Measurements from ENCODE around the gene TFEB. TPM values are rescaled to one million over a fixed set of nuclear protein-coding genes. Genes with fewer than 3 reads are reported as not detected.

Gene TFEB
- total RNA-seq, 1 experiment from 2014 or later: 3.4 TPM

DNA sequence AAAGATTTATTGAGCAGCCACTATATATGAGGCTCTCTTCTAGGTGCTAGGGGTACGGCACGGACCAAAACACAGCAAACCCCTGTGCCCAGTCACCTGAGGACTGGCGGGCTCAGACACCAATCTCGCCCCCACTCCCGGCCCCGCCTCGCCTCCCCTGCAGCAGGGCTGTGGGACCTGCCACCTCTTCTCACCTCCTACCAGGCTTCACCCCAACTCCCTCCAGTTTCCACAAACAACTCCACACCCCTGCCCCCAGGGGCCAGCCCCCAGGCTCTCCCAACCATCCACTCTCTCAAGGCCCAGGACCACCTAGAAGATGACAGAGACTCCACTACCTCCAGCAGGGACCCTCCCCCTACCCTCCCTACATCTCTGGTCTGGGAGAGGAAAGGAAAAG lies 6.5 kb downstream of the TFEB start:
- H3K4me3 ChIP-seq: no peak overlapping the region
- H3K27me3 ChIP-seq (replicated peaks): no peaks in the 10 kb centered on the region
- peaks cover 15% of the 10 kb centered on the region for H3K4me1 ChIP-seq (replicated peaks)
- H3K36me3 ChIP-seq: no peaks in the 10 kb centered on the region
- H3K9me3 ChIP-seq (replicated peaks): no peaks in the 10 kb centered on the region
- DNase-seq (ENCODE audit: low read depth in 1 of 2, low spot score in 2 of 2): no peak
- no peak overlapping the region for H3K27ac ChIP-seq

DNA sequence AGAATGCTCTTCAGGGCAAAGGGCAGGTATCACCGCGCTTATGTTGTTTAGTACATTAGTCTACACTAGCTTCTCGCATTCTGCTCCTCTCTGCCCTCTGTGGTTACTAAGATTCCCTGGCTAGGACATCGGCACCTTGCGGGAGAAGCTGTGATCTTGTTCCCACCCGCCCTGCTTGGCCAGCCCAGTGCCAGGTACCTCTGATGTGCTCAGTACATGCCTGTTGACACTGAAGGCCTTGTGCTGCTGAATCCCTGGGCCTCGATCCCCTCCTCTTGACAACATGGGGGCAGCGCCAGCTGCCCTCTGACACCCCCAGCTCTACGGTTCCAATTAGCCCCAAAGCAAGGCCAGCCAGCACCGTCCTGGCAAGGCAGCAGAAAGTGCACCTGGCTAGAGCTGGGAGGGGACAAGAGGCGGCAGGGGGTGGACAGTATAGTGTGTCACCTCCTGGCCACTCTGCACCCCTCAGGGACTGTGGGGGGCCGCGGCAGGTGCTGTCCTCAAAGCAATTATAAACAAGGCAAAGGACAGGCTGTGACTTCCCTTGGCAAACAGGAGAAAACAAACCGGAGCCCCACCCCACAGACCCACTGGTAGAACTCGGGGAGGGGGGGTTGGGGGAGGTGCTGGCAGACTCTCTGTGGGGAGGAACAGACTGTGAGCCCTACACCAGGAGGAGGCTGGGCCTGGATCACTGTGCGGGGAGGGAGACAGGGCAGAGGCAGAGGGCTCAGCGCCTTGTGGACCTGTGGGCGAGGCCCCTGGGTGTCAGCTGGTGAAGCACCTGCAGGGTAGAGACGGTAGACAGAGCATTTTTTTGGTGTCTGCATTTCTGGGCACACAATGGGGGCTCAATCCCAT lies 7.1 kb downstream of the TFEB start:
- Histone ChIP-seq H3K27me3 (replicated peaks) (no peaks in the 10 kb centered on the region), H3K4me3 (no peak overlapping the region), H3K9me3 (replicated peaks) (no peaks in the 10 kb centered on the region), H3K36me3 (no peaks in the 10 kb centered on the region), H3K4me1 (replicated peaks) (peaks cover 15% of the 10 kb centered on the region), H3K27ac (no peak overlapping the region)
- DNase-seq (ENCODE audit: low read depth in 1 of 2, low spot score in 2 of 2): no peak

DNA sequence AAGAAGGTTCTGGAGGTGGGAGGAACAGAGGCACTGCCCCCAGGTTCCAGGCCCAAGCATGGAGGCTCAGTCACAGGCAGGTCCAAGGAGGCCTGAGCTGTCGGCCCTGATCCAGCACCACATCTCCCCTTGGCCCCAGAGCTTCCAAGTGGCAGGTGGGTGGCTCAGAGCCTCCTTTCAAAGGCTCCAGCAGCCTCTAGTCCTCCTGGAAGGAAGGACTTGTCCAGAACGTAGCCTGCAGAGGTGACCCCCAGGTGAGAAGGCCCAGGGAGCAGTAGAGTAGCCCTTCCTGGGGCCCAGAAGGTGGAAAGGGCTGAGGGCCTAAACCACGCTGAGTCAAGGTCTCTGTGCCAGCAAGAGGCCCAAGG lies 7.7 kb downstream of the TFEB start:
- Histone ChIP-seq H3K36me3 (no peaks in the 10 kb centered on the region), H3K27ac (no peak overlapping the region), H3K4me3 (no peak overlapping the region), H3K27me3 (replicated peaks) (no peaks in the 10 kb centered on the region), H3K9me3 (replicated peaks) (no peaks in the 10 kb centered on the region), H3K4me1 (replicated peaks) (peaks cover 13% of the 10 kb centered on the region)
- DNase-seq (ENCODE audit: low read depth in 1 of 2, low spot score in 2 of 2): no peak

- H3K4me1 ChIP-seq (replicated peaks): peaks cover 12% of the 10 kb centered on the region
- no peak for DNase-seq (ENCODE audit: low read depth in 1 of 2, low spot score in 2 of 2)
- H3K9me3 ChIP-seq (replicated peaks): no peaks in the 10 kb centered on the region
- H3K4me3 ChIP-seq: no peak overlapping the region
- no peaks in the 10 kb centered on the region for H3K36me3 ChIP-seq
- no peaks in the 10 kb centered on the region for H3K27me3 ChIP-seq (replicated peaks)
- H3K27ac ChIP-seq: no peak overlapping the region
Measured at GRCh38 chr6:41726876-41727275, 8.5 kb downstream of the TFEB start.

GRCh38 chr6:41724586-41725501 lies 10.6 kb downstream of the TFEB start:
- Histone ChIP-seq H3K4me3 (no peak overlapping the region), H3K27me3 (replicated peaks) (no peaks in the 10 kb centered on the region), H3K36me3 (no peaks in the 10 kb centered on the region), H3K4me1 (replicated peaks) (peaks cover 12% of the 10 kb centered on the region), H3K27ac (no peak overlapping the region), H3K9me3 (replicated peaks) (no peaks in the 10 kb centered on the region)
- DNase-seq (ENCODE audit: low read depth in 1 of 2, low spot score in 2 of 2): no peak

GRCh38 chr6:41724228-41724580 lies 11.2 kb downstream of the TFEB start:
- no peaks in the 10 kb centered on the region for H3K27me3 ChIP-seq (replicated peaks)
- H3K27ac ChIP-seq: no peak overlapping the region
- no peak for DNase-seq (ENCODE audit: low read depth in 1 of 2, low spot score in 2 of 2)
- peaks cover 12% of the 10 kb centered on the region for H3K4me1 ChIP-seq (replicated peaks)
- no peaks in the 10 kb centered on the region for H3K9me3 ChIP-seq (replicated peaks)
- H3K36me3 ChIP-seq: no peaks in the 10 kb centered on the region
- H3K4me3 ChIP-seq: no peak overlapping the region

DNA sequence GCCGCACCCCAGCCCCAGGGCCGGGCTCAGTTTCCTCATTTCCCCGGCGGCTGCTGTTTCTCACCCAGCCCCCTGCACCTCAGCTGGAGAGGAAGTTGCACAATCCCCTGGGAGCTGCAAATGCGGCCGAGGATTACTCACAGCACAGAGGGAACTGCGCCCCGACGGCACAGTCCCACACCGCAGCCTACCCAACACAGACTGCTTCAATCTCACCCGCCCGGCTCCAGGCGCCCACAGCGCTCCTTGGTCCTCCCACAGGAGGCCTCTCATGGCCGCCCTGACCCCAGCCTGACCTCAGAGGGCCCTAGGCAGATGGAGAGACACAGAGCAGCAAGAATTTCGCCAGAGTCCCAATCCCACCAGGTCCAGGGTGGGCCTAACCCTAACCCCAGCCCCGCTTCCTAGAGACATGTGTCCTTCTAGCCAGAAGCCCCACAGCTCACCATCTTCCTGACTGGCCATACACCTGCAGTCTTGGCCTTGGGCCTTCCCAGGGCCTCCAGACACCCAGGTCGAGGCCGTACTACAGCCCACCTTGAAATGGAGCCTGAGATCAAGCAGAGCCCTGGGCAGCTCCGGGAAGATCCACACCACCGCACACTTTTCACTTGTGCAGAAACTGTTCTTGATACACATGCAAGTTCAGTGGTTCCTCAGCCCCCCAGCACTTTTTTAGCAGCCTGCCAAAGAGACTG lies 11.7 kb downstream of the TFEB start:
- DNase-seq (ENCODE audit: low read depth in 1 of 2, low spot score in 2 of 2): peak; percentile 32 to 75
- Histone ChIP-seq H3K27ac (no peak overlapping the region), H3K9me3 (replicated peaks) (no peaks in the 10 kb centered on the region)

GRCh38 chr6:41722969-41723529 lies 12.4 kb downstream of the TFEB start:
- H3K27ac ChIP-seq: no peak overlapping the region
- H3K4me1 ChIP-seq (replicated peaks): peaks cover 12% of the 10 kb centered on the region
- no peak overlapping the region for H3K4me3 ChIP-seq
- H3K27me3 ChIP-seq (replicated peaks): no peaks in the 10 kb centered on the region
- no peak for DNase-seq (ENCODE audit: low read depth in 1 of 2, low spot score in 2 of 2)
- no peaks in the 10 kb centered on the region for H3K9me3 ChIP-seq (replicated peaks)
- H3K36me3 ChIP-seq: no peaks in the 10 kb centered on the region

More for the DNA sequence above, 11.7 kb downstream of the TFEB start:
- Histone ChIP-seq H3K4me1 (replicated peaks) (peaks cover 12% of the 10 kb centered on the region), H3K27me3 (replicated peaks) (no peaks in the 10 kb centered on the region), H3K4me3 (no peak overlapping the region), H3K36me3 (no peaks in the 10 kb centered on the region)

DNA sequence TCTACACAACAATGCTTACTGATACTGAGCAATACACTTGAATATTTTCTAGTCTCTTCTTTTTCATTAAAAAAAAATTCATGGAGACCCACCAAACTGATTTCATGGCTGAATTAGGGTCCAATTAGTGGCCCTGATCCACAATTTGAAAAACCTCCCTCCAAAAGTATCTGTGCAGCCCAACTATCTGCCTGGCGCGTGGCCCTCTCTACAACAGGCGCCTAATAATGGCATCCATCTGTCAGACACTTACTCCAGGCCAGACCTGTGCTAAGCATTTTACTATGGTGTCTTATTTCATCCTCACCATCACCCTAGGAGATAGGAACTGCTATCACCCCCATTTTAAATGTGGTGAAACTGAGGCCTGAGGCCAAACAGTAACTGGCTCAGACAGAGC lies 14.0 kb downstream of the TFEB start:
- no peaks in the 10 kb centered on the region for H3K36me3 ChIP-seq
- no peak overlapping the region for H3K27ac ChIP-seq
- H3K4me3 ChIP-seq: no peak overlapping the region
- no peaks in the 10 kb centered on the region for H3K27me3 ChIP-seq (replicated peaks)
- H3K9me3 ChIP-seq (replicated peaks): no peaks in the 10 kb centered on the region
- DNase-seq (ENCODE audit: low read depth in 1 of 2, low spot score in 2 of 2): no peak
- peaks cover 12% of the 10 kb centered on the region for H3K4me1 ChIP-seq (replicated peaks)

DNA sequence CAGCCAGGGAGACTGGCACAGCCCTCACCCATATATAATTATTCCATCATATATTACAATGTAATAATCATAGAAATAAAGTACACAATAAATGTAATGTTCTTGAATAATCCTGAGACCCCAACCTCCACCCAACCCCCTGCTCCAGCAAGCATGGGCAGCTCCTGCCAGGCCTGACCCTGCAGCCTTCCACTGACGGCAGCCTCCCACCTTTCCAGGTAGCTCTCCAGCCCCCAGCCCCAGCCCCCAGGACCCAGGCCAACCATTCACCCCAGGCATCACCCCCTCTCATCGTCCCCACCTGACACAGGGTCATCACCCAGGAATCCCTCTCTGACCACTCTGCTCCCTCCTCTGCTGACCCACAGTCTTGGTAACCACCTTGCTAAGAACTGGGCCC lies 14.6 kb downstream of the TFEB start:
- Histone ChIP-seq H3K4me3 (no peak overlapping the region), H3K27me3 (replicated peaks) (no peaks in the 10 kb centered on the region), H3K27ac (no peak overlapping the region), H3K4me1 (replicated peaks) (peaks cover 12% of the 10 kb centered on the region), H3K9me3 (replicated peaks) (no peaks in the 10 kb centered on the region), H3K36me3 (no peaks in the 10 kb centered on the region)
- no peak for DNase-seq (ENCODE audit: low read depth in 1 of 2, low spot score in 2 of 2)

GRCh38 chr6:41720262-41720620 lies 15.2 kb downstream of the TFEB start:
- Histone ChIP-seq H3K27ac (no peak overlapping the region), H3K4me1 (replicated peaks) (peaks cover 12% of the 10 kb centered on the region), H3K9me3 (replicated peaks) (no peaks in the 10 kb centered on the region), H3K27me3 (replicated peaks) (no peaks in the 10 kb centered on the region), H3K4me3 (no peak overlapping the region), H3K36me3 (no peaks in the 10 kb centered on the region)
- DNase-seq (ENCODE audit: low read depth in 1 of 2, low spot score in 2 of 2): no peak

DNA sequence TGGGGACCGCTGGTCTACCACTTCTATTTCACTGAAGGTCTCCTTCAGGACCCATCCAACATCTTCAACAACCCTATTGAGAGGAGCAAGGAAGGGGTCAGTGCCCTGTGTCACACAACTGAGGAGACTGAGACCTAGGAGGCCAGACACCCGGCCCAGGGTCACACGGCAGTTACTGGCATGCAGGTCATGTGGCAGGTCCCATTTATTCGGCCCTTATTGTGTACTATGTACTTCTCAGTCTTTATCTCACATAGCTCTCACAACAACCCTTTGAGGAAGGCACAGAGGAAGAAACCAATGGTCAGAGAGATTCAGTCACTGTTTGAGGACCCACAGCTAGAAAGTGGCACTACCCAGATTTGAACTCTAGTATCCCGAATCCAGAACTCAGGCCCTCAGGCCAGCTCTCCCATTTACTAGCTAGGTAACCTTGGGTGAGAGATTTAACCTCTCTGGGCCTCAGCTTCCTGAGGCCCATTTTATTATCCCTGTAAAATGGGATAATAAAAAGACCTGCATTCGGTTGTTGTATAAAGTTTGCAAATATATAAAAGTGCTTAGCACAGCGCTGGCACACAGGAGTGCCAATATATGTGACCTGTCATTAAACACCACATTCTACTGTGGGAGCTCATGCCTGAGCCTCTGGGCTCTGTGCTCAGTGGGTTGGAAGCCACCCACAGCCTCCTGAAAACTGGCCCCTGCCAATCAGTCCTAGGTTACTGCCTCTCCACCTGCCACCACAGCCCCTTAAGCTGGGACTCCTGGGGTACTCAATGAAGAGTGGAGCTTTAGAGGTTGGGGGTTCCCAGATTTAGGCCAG lies 15.8 kb downstream of the TFEB start:
- Histone ChIP-seq H3K27me3 (replicated peaks) (no peaks in the 10 kb centered on the region), H3K4me1 (replicated peaks) (peaks cover 12% of the 10 kb centered on the region), H3K4me3 (no peak overlapping the region)

GRCh38 chr6:41718828-41719227 lies 16.6 kb downstream of the TFEB start:
- H3K4me3 ChIP-seq: no peak overlapping the region
- H3K4me1 ChIP-seq (replicated peaks): peaks cover 14% of the 10 kb centered on the region
- H3K27me3 ChIP-seq (replicated peaks): no peaks in the 10 kb centered on the region
- H3K9me3 ChIP-seq (replicated peaks): no peaks in the 10 kb centered on the region
- no peak for DNase-seq (ENCODE audit: low read depth in 1 of 2, low spot score in 2 of 2)
- H3K27ac ChIP-seq: no peak overlapping the region
- no peaks in the 10 kb centered on the region for H3K36me3 ChIP-seq

More for the DNA sequence above, 15.8 kb downstream of the TFEB start:
- H3K9me3 ChIP-seq (replicated peaks): no peaks in the 10 kb centered on the region
- DNase-seq (ENCODE audit: low read depth in 1 of 2, low spot score in 2 of 2): no peak
- H3K36me3 ChIP-seq: no peaks in the 10 kb centered on the region
- H3K27ac ChIP-seq: no peak overlapping the region
